ENCODE measurements around the gene ADAMTS14.

Gene ADAMTS14

GRCh38 chr10:70678757-70679489 is 6.6 kb downstream of the ADAMTS14 start:
- POLR2A ChIA-PET: no interaction called here
- CTCF ChIA-PET: no interaction called here
- TF ChIP-seq, protein P1, sequence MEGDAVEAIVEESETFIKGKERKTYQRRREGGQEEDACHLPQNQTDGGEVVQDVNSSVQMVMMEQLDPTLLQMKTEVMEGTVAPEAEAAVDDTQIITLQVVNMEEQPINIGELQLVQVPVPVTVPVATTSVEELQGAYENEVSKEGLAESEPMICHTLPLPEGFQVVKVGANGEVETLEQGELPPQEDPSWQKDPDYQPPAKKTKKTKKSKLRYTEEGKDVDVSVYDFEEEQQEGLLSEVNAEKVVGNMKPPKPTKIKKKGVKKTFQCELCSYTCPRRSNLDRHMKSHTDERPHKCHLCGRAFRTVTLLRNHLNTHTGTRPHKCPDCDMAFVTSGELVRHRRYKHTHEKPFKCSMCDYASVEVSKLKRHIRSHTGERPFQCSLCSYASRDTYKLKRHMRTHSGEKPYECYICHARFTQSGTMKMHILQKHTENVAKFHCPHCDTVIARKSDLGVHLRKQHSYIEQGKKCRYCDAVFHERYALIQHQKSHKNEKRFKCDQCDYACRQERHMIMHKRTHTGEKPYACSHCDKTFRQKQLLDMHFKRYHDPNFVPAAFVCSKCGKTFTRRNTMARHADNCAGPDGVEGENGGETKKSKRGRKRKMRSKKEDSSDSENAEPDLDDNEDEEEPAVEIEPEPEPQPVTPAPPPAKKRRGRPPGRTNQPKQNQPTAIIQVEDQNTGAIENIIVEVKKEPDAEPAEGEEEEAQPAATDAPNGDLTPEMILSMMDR (IDR thresholded peaks at IDR 0.05; ENCODE audit: control extremely low read depth, extremely low read depth, low read depth, missing control alignments): no peak
- DNase-seq (ENCODE audit: extremely low spot score): no peak

GRCh38 chr10:70679498-70679897 is 7.2 kb downstream of the ADAMTS14 start:
- no peak for DNase-seq (ENCODE audit: extremely low spot score)
- ChIA-PET POLR2A (no interaction called here), CTCF (no interaction called here)
- TF ChIP-seq, protein P1 (IDR thresholded peaks at IDR 0.05; ENCODE audit: control extremely low read depth, extremely low read depth, low read depth, missing control alignments): no peak

GRCh38 chr10:70680899-70681730 is 8.8 kb downstream of the ADAMTS14 start:
- TF ChIP-seq, protein P1 (IDR thresholded peaks at IDR 0.05; ENCODE audit: control extremely low read depth, extremely low read depth, low read depth, missing control alignments): no peak
- DNase-seq (ENCODE audit: extremely low spot score): no peak
- ChIA-PET POLR2A (no interaction called here), CTCF (no interaction called here)

DNA sequence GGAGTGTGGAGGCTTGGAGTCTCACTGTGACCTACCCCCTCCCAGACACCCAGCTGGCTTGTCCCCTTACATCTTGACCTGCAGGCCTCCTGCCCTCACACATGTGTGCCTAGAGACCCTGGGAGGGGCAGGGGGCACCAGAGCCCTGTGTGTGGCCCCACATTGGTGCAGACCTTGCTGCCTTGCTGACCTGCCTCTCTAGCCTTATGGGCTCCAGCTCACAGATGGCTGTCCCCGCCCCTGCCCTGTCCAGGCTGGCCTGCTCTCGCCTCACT is 9.4 kb downstream of the ADAMTS14 start:
- DNase-seq (ENCODE audit: extremely low spot score): no peak
- ChIA-PET POLR2A (no interaction called here), CTCF (no interaction called here)
- TF ChIP-seq, protein P1 (IDR thresholded peaks at IDR 0.05; ENCODE audit: control extremely low read depth, extremely low read depth, low read depth, missing control alignments): no peak

DNA sequence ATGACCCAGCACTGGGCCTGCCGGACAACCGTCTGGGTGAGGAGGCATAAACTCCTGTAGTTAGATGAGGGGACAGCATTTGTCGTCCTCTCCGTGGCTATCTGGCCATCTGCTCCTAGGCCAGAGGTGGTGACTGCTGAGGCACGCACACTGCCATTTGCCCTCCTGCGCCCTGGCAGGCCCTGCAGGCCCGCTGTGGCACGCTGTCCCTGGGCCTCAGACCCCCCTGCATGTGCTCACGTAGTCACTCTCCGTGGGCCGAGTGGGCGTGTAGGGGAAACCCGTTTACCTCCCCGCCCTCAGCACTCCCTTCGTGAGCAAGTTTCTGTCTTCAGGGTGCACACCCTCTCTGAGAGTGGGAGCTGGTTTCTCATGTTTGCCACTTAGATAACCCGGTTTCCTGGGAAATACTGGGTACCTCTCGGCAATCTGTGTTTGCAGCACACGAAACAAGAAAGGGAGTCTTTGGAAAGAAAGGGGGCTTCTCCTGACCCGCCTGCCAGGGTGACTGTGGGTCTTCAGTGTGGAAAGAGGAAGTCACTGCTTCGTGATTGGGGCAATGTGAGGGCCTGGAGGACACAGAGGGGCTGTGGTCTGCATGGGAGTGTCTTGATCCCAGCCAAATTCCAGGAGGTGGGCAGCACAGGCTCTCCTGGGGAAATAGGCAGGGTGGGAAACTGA is 10.8 kb downstream of the ADAMTS14 start:
- TF ChIP-seq, protein P1 (IDR thresholded peaks at IDR 0.05; ENCODE audit: control extremely low read depth, extremely low read depth, low read depth, missing control alignments): no peak
- ChIA-PET CTCF (no interaction called here), POLR2A (no interaction called here)
- DNase-seq (ENCODE audit: extremely low spot score): peak; percentile 64

DNA sequence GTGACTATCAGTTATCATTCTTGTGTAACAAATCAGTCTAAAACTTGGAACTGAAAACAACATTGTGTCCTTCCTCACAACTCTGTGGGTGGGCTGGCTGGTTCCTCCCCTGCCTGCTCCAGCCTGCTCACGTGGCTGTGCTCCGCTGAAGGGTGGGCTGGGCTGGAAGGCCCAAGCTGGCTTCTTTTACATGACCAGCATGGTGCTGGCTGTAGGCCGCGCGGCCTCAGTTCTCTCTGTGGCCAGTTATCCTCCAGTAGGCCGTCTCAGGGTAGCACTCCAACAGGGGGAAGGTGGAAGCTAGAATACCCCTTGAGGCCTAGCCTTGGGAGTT is 11.3 kb downstream of the ADAMTS14 start:
- CTCF ChIA-PET: no interaction called here
- POLR2A ChIA-PET: no interaction called here
- no peak for DNase-seq (ENCODE audit: extremely low spot score)
- TF ChIP-seq, protein P1 (IDR thresholded peaks at IDR 0.05; ENCODE audit: control extremely low read depth, extremely low read depth, low read depth, missing control alignments): no peak
